Kidney (tissue), 14 donors: Measurements from ENCODE around the gene NEDD8. TPM values are rescaled to one million over a fixed set of nuclear protein-coding genes. Genes with fewer than 3 reads are reported as not detected.

Source experiments
- DNase-seq, 5 donors: peaks; one replicate each; pipeline ENCODE4 v3.0.0-alpha.2; 2013 to 2020
- FAIRE-seq: peaks from 2 replicates; lab custom pipeline; 2012; peaks lifted over from hg19 to GRCh38; lab: Jason Lieb, UNC
- H3K27ac ChIP-seq, 2 donors: one replicate each; pipeline ENCODE4 v1.7.0; 2013; ENCODE audit warnings: low read depth in 2 of 2, low read length in 2 of 2, inconsistent platforms in 1 of 2
- H3K27me3 ChIP-seq: one replicate; pipeline ENCODE4 v1.7.1; 2013; ENCODE audit warnings: low read length, inconsistent platforms; ENCODE audit not compliant: control insufficient read depth, insufficient read depth
- H3K36me3 ChIP-seq, 3 donors: one replicate each; pipeline versions ENCODE4 v1.7.0 to v1.7.1; 2013; ENCODE audit warnings: low read length in 3 of 3, control low read depth in 1 of 3, inconsistent platforms in 1 of 3; ENCODE audit not compliant: insufficient read depth in 3 of 3, control insufficient read depth in 2 of 3
- H3K4me1 ChIP-seq, 3 donors: one replicate each; pipeline versions ENCODE4 v1.7.0 to v1.7.1; 2013; ENCODE audit warnings: low read length in 3 of 3, inconsistent platforms in 1 of 3, low read depth in 1 of 3; ENCODE audit not compliant: control insufficient read depth in 2 of 3, insufficient read depth in 2 of 3
- H3K4me3 ChIP-seq, 3 donors: one replicate each; pipeline versions ENCODE4 v1.7.0 to v1.8.1; 2013; ENCODE audit warnings: low read length in 3 of 3, control low read depth in 1 of 3, inconsistent platforms in 1 of 3
- H3K9ac ChIP-seq, 3 donors: one replicate each; pipeline versions ENCODE4 v1.7.0 to v1.7.1; 2013; ENCODE audit warnings: low read length in 3 of 3, control low read depth in 1 of 3, inconsistent platforms in 1 of 3
- H3K9me3 ChIP-seq, 3 donors: one replicate each; pipeline versions ENCODE4 v1.7.0 to v1.7.1; 2013; ENCODE audit warnings: low read length in 3 of 3, control low read depth in 1 of 3, inconsistent platforms in 1 of 3; ENCODE audit not compliant: control insufficient read depth in 2 of 3, insufficient read depth in 1 of 3
- CTCF ChIP-seq: IDR thresholded peaks from 3 replicates; pipeline ENCODE4 v1.5.1; 2012; ENCODE audit warnings: mild to moderate bottlenecking, moderate library complexity, borderline replicate concordance; ENCODE audit not compliant: insufficient read depth; ENCODE audit errors: extremely low read depth
- intact Hi-C: fragments of 100-400 bp; cut with DNase I; formaldehyde crosslinking; loops from one replicate; pipeline ENCODE4 v1.11.1; 2022
- polyA plus RNA-seq: library from polyadenylated mRNA; stranded (reverse); fragments of 350-450 nt; fragmentation: Illumina TruSeq; extraction: RNeasy Lipid Tissue Mini Kit (QIAGEN cat#74804); gene quantifications from one replicate; pipeline ENCODE4 v1.2.3, GENCODE V29; 2014; ENCODE audit warnings: low read depth, low replicate concordance; ENCODE audit not compliant: insufficient read depth
- total RNA-seq: library from RNA; stranded (reverse); fragmentation: NEBNext Ultra II Directional; extraction: Animal tissue kit (Norgen Biotek cat#: 25700); gene quantifications from one replicate; pipeline ENCODE4 v1.2.1, GENCODE V29; 2021
- donor health status: control.
- donor health status: control.
- donor health status: control.
- donor health status: control.
- donor health status: control.
- donor health status: DM: yes; HTN: yes; CAD: no.
- donor health status: Normal renal cell carcinoma (clear cell type).

The NEDD8 gene
- total and polyA plus RNA-seq, 2 donors from 2014 or later: 145 to 439 TPM

- peaks cover 0 to 4% (median 2%) of the 10 kb centered on the region in 3 donors for H3K36me3 ChIP-seq
- intact Hi-C loops: no loop called here
- H3K4me1 ChIP-seq: peaks cover 3 to 11% (median 3%) of the 10 kb centered on the region in 3 donors
- FAIRE-seq (no peak), DNase-seq (no peak)
- H3K27ac ChIP-seq: no peak overlapping the region
- no peaks in the 10 kb centered on the region for H3K27me3 ChIP-seq
- TF ChIP-seq CTCF: no peak
- peak overlapping the region in 2 of 3 donors; percentile 98 to 99 for H3K4me3 ChIP-seq
- no peaks in the 10 kb centered on the region for H3K9me3 ChIP-seq
- no peak overlapping the region for H3K9ac ChIP-seq
Measured at GRCh38 chr14:24216345-24216699, 15.8 kb downstream of the NEDD8 start.

GRCh38 chr14:24215495-24216344 lies 16.4 kb downstream of the NEDD8 start, which contains the start of gene MDP1:
Gene MDP1, minus strand, starts transcription at chr14:24216066. Its CDS starts 111 bp downstream, at chr14:24215955.
- TF ChIP-seq CTCF: peak; percentile 81
- peaks cover 0 to 5% (median 2%) of the 10 kb centered on the region in 3 donors for H3K36me3 ChIP-seq
- H3K4me1 ChIP-seq: peaks cover 3 to 11% (median 3%) of the 10 kb centered on the region in 3 donors
- peak within 1 kb of the TSS; percentile 90 to 100 (median 92) for H3K9ac ChIP-seq
- FAIRE-seq (no peak), DNase-seq (peak; percentile 84 to 95 (median 92))
- peak within 1 kb of the TSS; percentile 94 to 99 (median 98) for H3K4me3 ChIP-seq
- peak within 1 kb of the TSS; percentile 88 to 95 for H3K27ac ChIP-seq
- no peaks in the 10 kb centered on the region for H3K27me3 ChIP-seq
- H3K9me3 ChIP-seq: no peaks in the 10 kb centered on the region
- intact Hi-C loops: no loop called here

GRCh38 chr14:24213866-24214662 lies 18.1 kb downstream of the NEDD8 start:
- Histone ChIP-seq H3K4me1 (peaks cover 3 to 11% (median 3%) of the 10 kb centered on the region in 3 donors), H3K9me3 (no peaks in the 10 kb centered on the region), H3K9ac (peak overlapping the region in 1 of 3 donors; percentile 93), H3K4me3 (peak overlapping the region; percentile 67 to 83 (median 83)), H3K27me3 (no peaks in the 10 kb centered on the region), H3K27ac (peak overlapping the region; percentile 91 to 92), H3K36me3 (peaks cover 2 to 20% (median 12%) of the 10 kb centered on the region in 3 donors)
- intact Hi-C loops: no loop called here
- FAIRE-seq: no peak
- no peak for TF ChIP-seq CTCF
- no peak for DNase-seq
